Stimulated activated CD4-positive, alpha-beta T cell treated with anti-CD3 and anti-CD28 coated beads, TNF-alpha, amount 100 ng/mL, for 4 hours (primary cell): Measurements from ENCODE around the gene SRRT.
A peak's percentile ranks its signal among the peaks of the same experiment; 100 is the strongest.
"Not testable (repeated sequence)": the region's sequence is repeated elsewhere in the genome, so short reads cannot be mapped to it uniquely, and the experiment has no call there.

ENCODE experiments used
- DNase-seq, 3 experiments: peaks; one replicate each; pipeline ENCODE4 v3.0.0-alpha.2; 2020; ENCODE audit warnings: low read depth in 3 of 3

The SRRT gene

DNA sequence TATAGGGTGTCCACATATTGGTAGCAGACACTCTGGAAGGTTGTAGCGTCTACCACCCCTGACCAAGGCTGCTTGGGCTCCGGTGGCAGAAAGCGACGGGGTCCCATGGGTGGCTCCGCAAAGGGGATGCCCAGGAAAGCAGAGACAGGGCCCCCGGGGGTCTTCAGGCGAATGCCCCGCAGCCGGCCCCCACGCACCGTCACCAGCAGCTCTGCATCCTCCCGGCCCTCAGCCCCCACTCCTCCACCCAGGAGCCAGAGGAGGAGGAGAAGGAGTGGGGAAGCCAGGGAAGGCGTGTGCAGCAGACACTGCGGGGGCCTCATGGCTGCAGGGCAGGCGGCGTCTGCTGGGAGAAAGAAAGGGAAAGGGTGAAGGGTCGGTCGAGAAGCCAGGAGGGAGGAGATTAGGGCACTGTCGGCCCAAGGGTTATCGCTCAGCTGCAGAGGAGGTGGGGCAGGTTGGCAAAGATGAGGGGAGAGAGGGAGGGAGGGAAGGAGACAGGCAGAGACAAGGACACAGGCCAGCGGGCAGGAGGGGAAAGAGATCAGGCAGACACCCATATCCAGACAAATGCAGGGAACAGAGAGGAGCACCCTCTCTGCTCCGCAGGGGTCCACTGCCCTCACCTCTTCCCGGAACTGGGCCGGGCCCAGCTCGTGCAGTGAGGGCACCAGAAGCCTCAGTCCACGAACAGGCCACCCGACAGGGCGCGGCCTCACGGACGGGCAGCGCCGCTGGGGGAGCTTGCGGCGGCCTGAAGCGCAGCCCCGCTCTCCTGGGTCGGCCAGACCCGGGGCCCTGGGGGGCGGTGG is 19.2 kb downstream of the SRRT start:
- no peak for DNase-seq

- peak in 1 of 3 experiments; percentile 39 for DNase-seq
These were observed 20.2 kb downstream of the SRRT start for GRCh38 chr7:100894860-100895700.

- DNase-seq = no peak
These were observed 20.7 kb downstream of the SRRT start, which contains the start of gene ACHE for GRCh38 chr7:100895701-100895955. Gene ACHE, minus strand, starts transcription at chr7:100895888. Its CDS starts 1,656 bp downstream, at chr7:100894232.

- no peak for DNase-seq
These were observed 21.2 kb downstream of the SRRT start for GRCh38 chr7:100895956-100896731.

DNA sequence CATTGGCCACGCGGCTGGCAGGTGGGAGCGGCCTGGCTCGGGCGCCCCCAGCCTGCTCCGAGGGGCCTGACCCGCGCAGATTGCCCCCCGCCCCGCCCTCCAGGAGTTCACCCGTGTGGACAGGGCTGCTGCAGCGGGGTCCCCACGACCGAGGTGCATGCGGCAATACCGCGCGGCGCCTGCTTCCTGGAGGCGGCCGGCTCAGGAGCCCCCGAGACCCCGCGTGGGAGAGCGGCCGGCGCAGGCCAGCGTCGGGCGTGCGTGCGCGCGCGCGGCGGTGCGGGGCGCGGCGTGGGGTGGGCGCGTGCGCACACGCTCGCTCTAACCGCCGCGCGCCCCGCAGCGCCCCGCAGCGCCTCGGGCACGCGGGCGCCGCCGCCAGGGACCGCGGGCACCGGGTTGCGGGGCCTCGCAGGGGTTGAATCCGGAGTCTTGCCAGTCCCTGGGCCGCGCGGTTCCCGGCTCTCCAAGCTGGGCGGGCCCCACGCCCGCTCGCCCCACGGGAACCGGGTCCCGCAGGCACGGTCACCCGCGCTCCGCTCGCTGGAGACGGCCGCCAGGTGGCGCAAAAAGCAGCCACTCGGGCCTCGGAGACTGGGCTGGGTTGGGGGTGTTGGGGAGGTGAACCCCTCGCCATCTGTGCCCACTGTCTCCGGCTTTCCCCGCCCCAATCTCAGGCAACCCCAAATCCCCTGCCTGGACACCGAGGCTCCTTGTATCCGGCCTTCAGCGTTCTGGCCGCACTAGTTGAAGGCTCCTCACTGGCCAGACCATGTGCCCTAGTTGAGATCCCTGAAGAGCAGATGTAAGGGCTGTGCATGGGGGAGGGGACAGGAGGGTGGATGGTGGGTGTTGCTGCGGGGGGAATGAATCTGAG is 22.1 kb downstream of the SRRT start:
- no peak for DNase-seq

DNA sequence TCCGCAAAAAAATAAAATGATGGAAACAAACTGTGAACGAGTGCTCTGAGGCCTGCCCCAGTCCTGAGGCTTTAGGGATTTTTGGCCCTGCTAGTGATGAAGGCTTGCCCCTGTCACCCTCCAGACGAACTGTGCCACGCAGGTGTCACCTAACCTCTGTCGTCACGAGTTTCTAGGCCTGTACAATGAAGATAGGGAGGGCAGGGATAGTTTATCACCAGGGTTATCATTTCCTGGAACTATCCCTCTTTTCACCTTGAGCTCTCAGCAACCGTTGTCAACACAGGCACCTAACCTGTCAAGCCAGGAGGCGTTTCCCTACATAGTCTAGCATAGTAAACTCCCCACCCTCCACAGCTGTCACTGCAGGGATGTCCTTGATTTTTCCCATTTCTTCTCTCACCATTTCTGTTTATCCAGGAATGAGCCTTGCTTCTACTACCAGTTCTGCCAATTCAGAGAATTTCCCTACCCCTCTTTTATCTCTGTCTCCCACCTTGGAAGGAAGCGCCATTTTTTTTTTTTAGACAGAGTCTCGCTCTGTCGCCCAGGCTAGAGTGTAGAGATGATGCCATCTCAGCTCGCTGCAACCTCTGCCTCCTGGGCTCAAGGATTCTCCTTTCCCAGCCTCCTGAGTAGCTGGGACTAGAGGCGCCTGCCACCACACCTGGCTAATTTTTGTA is 23.0 kb downstream of the SRRT start:
- DNase-seq = no peak

- no peak for DNase-seq
These were observed 24.5 kb downstream of the SRRT start for GRCh38 chr7:100899432-100899831.

GRCh38 chr7:100900978-100901377 is 26.1 kb downstream of the SRRT start:
- DNase-seq = no peak

- DNase-seq = no peak
These were observed 27.0 kb downstream of the SRRT start for GRCh38 chr7:100901921-100902332.

GRCh38 chr7:100902638-100903037 is 27.7 kb downstream of the SRRT start:
- no peak for DNase-seq

DNA sequence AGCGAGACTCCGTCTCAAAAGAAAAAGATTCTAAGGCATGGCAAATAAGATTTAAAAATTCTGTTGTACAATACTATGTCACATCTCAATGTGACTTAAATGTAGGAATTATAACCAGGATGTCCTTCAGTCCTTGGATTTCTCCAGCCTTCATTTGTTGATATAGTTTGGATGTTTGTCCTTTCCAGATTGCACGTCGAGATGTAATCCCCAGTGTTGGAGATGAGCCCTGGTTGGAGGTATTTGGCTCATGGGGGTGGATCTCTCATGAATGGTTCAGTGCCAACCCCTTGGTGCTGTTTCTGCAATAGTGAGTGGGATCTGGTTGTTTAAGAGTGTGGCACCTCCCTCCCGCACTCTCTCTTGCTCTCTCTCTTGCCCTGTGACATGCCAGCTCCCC is 33.6 kb downstream of the SRRT start:
- no peak for DNase-seq

DNA sequence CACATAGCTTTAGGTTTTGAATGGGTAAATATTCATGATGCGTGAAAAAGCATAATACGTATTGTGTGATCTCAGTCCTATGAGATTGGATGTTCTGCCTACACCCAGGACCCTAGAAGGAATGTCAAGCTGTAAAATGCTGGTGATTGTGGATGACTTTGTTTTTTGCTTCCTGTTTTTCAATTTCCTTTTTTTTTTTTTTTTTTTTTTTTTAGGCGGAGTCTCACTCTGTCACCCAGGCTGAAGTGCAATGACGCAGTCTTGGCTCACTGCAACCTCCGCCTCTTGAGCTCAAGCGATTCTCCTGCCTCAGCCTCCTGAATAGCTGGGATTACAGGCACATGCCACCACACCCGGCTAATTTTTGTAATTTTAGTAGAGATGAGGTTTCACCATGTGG is 35.5 kb downstream of the SRRT start:
- DNase-seq = not testable (repeated sequence)

GRCh38 chr7:100911484-100911883 is 36.6 kb downstream of the SRRT start:
- no peak for DNase-seq

DNA sequence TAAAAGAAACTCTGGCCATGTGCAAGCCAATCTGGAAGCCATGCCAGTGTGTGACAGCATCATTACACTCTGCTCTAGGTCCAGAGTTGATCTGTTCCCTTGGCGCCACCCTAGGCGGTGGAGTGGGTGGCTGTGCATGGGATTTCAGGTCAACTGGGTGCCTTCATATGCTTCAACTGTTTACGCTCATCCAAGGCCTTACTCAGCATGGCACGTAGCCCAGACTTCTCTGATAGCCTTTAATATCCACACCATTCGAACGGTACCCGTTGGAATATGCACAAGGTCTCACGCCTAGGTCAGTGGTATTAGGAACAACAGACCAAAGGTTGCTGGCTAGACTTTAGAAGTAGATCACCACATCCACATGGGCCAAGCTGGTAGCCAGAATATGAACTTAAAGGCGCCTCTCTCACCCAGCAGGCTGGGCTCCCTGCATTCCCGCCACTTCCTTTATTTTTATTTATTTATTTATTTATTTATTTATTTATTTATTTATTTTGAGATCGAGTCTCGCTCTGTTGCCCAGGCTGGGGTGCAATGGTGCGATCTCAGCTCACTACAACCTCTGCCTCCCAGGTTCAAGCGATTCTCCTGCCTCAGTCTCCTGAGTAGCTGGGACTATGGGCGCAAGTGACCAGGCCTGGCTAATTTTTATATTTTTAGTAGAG is 39.4 kb downstream of the SRRT start:
- DNase-seq = no peak

GRCh38 chr7:100914879-100915447 is 40.1 kb downstream of the SRRT start:
- DNase-seq = no peak

- not testable (repeated sequence) for DNase-seq
These were observed 44.4 kb downstream of the SRRT start for GRCh38 chr7:100919335-100919734.

- DNase-seq = not testable (repeated sequence)
These were observed 45.0 kb downstream of the SRRT start for GRCh38 chr7:100919779-100920437.

- DNase-seq = no peak
These were observed 46.1 kb downstream of the SRRT start for GRCh38 chr7:100921039-100921438.

DNA sequence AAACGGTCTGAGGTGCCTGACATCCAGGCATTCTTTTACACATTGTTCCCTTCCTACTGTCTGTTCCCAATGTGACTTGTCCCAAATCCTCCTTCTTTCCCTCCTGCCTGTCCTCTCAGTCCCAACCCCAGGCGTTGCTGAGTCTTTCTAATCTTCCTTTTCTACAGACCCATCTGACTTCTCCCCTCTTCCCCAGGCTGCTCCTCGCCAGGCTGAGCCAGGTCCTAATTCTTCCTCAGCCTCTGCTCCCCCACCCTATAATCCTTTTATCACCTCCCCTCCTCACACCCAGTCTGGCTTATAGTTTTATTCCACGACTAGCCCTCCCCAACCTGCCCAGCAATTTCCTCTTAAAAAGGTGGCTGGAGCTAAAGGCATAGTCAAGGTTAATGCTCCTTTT is 48.7 kb downstream of the SRRT start:
- DNase-seq = not testable (repeated sequence)
